ENCODE data around the gene MYO3A.

DNA sequence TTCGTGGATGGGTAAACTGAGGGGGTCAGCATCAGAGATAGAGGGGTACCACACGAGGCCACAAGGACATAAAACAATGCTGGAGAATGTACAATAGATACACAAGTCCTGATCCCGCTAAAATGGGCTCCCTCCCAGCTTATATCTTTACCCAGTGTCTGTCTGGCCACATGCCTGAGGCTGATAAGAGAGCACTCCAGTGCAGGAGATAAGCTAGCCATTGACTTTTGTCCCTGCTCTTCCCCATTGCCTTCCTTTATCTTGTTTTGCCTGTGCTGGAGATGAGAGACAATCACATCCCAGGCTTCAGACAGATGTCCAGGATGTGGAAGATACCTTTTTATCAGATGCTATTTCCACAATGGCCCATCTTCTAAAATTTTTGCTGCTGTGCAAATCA, 288.5 kb downstream of the MYO3A start:
- TF ChIP-seq, protein P1, sequence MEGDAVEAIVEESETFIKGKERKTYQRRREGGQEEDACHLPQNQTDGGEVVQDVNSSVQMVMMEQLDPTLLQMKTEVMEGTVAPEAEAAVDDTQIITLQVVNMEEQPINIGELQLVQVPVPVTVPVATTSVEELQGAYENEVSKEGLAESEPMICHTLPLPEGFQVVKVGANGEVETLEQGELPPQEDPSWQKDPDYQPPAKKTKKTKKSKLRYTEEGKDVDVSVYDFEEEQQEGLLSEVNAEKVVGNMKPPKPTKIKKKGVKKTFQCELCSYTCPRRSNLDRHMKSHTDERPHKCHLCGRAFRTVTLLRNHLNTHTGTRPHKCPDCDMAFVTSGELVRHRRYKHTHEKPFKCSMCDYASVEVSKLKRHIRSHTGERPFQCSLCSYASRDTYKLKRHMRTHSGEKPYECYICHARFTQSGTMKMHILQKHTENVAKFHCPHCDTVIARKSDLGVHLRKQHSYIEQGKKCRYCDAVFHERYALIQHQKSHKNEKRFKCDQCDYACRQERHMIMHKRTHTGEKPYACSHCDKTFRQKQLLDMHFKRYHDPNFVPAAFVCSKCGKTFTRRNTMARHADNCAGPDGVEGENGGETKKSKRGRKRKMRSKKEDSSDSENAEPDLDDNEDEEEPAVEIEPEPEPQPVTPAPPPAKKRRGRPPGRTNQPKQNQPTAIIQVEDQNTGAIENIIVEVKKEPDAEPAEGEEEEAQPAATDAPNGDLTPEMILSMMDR (IDR thresholded peaks at IDR 0.05; ENCODE audit: insufficient read depth, low read depth, low read length) = no peak
- TF ChIP-seq EZH2 (IDR thresholded peaks at IDR 0.05; ENCODE audit: insufficient read depth, low read length) = no peak
